HT-29 (cell line): ENCODE data around the gene SCNN1B. TPM values are rescaled to one million over a fixed set of nuclear protein-coding genes. Genes with fewer than 3 reads are reported as not detected.

Experiments used
- DNase-seq: peaks from one replicate; pipeline ENCODE4 v3.0.0-alpha.2; 2015; ENCODE audit warnings: low spot score
- total RNA-seq: library from RNA; depleted of rRNA; stranded (reverse); fragments of >200 nt; shearing (Covaris generic); gene quantifications from 2 replicates; pipeline ENCODE4 v1.2.3, GENCODE V29; 2014; rRNA removed

SCNN1B gene
- total RNA-seq, 1 experiment from 2014 or later = not detected

DNA sequence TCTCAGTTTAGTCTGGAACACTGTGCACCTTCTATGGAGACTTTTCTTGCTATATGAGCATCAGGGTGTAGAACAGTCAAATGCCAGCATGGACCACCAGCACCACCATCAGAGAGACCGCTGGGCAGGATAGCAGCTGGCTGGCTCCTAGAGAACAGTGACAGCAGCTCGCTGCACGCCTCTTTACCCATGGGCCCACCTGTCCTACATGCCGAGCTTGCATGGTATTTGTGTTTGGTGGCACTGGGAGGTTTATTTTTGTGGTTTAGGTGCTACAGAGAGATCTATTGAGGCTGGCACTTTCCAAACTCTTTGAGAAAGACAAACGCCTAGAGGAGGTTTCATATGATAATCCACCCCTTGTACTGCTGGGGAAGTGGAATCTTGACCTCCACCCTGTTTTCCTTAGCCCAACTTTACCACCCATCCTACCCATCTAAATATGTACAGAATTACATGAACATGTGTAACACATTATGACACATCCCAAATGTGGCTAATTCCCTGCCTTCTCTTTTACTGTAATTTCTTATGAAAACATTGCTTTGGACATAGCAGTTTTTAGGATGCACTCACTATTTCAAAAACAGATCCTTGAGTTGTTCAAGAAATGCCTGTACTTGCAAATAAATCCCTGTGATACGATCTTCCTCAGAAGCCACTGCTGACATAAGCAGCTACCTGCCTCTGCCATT is 104.6 kb downstream of the SCNN1B start:
- DNase-seq = no peak

DNA sequence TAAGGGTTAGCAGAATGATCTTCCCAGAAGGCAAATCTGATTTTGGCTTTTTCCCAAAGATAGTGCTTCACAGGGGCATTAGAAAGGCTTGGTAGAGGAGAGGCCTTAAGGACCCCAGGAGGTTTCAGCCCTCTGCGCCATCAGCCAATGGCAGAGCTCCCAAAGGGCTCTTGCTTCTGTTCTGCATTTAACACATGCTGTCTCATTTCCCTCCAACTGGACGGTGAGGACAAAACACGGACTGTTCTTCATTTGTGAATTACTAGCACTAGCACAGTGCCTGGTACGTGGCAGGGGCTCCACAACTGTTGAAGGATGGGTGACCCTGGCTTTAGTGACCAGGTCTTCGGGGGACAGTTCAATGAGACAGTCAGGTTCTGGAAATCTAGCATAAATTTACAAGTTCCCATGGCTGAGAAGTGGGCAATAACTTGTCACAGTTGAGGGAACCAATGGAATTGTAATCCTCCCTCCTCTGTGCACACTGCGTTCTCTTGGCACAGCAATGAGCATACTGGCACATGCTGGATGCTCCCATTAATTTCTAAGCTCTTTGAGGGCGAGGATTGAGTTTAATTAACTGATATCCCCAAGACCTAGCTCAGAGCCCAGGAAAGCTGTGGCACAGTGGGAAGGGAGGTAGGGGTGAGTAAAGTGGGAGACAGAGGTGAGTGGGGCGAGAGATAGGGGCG is 105.5 kb downstream of the SCNN1B start:
- no peak for DNase-seq

DNA sequence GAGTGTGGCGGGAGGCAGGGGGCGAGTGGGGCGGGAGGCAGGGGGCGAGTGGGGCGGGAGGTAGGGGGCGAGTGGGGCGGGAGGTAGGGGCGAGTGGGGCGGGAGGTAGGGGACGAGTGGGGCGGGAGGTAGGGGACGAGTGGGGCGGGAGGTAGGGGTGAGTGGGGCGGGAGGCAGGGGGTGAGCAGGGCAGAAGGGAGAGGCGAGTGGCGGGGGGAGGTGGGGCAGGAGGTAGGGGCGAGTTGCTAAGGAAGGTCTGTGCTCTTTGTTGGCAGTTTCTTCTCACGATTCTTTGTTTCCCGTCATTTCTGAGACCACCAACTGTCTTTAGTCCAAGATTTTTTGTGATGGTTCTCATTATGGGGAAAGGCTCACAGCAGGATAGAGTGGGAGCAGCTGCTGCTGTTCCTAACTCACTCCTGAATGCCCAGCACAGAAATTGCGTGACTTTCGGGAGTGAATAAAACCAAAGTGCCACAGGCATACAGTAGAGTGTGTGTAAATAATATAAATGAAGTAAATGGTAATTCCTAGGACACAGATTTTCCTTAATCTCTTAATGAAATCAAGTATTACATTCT is 106.2 kb downstream of the SCNN1B start:
- no peak for DNase-seq

DNA sequence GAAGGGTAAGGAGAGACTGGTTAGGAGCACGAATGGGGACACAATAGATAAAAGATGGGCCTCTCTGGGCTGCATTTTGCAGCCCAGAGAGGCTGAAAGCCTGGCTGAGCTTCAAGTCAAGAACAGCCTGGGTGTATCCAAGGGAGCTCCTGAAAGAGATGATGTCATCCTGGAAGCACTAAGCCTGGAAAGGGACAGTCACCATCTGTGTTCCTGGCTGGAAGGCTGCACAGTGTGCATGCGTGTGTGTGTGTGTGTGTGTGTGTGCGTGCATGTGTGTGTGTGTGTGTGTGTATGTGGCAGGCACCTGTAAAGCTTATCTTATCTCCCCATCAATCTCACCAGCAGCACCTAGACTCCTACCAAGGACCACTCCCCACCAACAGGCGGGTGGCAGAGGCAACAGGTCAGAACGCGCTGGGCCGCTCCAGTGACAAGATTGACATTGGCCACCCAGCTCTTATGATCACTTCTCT is 106.8 kb downstream of the SCNN1B start:
- no peak for DNase-seq

DNA sequence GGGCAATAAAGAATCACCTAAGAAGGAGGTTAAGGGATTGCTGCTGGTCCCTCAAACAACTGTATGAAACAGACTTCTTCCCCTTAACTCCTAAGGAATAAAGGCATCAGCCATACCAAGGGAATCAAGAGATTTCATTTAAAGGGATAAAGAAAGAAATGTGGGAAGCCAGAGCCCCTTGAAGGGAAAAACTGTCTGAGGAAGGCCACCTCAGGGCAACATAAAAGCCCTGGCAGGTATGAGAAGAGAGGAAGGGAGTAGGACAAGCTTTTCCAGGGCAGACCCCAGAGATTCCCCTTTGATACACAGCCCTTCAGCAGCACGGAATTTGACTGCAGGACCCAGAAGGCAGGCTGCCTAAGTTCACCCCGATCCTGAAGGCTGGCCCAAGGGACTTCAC is 107.4 kb downstream of the SCNN1B start:
- DNase-seq = no peak

DNA sequence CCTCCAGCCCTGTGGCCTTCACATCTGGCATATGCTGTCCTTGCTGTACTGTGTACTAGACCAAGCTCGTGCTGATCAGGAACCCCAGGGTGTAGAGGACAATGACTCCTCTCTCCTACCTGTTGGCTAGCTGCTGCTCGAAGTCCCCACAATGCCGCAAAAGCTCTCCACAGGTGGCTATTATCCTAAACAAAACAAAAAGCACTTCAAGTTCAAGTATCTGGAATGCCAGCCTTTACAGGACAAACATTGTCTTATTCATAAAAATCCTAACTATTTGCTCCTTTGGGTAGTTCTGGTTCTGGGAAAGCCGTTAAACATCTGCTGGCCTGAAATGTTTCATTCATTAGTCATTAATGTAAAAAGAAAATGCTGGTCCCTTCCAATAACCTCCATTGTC is 108.1 kb downstream of the SCNN1B start:
- no peak for DNase-seq

DNA sequence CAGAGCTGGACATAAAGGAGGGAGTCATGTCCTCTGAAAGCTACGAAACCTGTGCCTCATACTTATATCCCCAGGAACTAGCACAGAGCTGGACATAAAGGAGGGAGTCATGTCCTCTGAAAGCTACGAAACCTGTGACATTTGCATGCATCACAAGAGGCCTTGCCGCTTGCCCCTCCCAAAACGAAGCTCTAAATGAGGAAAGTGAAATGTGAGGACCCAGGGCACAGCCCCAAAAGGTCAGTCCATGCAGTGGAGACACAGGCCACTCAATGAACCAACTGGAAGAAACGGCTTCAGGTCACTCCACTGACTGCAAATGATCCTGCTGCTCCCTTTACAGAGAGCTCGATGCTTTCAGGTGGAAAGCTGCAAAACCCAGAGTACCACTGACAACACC is 112.6 kb downstream of the SCNN1B start:
- no peak for DNase-seq

DNA sequence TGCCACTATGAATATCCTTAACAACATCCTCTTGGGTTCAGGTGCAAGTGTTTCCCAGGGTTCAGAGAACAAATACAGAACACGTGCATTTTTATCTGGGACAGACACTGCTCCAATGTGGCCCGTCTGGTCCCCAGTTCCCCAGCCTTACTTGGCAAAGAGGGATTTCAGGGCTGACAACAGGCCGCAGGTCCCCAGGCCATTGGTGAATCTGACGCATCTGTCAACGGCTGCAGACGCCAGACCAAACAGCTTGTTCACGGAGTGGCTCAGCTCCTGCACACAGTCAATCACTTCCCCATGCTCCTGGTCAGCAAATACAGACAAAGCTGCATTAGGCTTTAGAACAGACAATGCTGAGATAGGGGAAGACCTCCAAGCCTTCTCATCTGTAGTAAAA is 114.7 kb downstream of the SCNN1B start:
- no peak for DNase-seq

DNA sequence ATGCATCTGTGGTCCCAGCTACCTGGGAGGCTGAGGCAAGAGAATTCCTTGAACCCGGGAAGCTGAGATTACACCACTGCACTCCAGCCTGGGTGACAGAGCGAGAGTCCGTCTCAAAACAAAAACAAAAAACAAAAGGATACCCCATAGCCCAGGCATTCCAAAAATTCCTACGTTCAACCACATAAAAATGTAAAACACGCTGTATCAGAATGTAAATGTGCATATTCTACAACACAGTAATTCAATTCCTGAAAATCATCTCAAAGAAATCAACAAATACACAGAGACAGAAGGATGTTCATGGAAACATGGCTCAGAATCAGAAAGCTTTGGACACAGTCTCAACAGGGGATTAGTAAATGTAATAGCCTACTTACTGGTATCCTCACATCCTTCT is 117.9 kb downstream of the SCNN1B start:
- DNase-seq = no peak

DNA sequence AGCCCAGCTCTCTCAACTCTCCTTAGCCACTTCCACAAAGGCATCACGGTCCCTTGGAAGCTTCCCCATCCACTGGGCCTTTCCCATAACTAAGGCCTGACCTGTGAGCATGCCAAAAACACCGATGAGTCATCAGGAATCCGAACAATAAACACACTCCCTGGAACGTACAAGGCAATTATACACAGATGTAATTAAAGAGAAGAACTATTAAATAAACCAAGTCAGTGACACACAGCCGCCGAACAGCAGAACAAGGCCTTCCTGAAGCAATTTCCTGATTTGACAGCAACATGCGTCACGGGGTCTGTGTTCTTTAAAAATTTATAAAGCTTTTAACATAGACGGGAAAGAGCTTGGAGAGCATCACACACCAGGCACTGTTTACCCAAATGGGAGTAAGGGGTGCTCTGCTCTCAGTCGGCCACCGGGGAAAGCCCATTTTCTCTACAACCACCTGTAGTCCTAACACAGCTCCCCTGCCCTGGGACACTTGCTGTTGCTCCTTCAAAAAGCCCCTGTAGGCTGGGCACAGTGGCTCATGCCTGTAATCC is 121.5 kb downstream of the SCNN1B start:
- DNase-seq = peak; percentile 92

DNA sequence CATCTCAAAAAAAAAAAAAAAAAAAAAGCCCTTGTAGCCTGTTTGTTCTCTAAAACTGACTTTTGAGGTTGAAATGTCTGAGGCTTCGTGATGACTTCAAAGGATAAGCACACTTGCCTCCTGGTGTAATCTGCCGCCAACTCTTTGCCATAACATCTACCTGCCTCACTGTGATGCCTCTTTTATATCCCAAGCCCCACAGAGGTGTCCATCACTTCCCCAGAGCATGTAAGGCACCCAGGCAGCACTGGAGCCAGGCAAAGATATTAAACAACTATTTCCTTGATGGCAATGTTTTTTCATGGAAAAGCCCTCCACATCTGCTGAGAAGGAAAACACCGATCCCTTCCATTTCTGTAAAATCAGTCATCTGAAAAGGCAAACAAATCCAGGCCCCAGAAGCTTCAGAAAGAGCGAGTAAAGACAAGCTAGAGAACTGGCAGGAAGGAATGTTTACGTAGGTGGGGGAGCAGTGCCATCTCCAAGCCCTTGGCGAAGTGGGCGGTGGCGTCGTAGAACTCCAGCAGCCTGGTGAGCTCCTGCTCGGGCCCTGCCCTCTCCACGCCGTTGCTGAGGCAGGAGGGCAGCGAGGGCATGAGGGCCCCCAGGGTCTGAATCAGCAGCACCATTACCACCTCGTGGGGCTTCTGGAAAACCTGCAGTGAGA is 122.3 kb downstream of the SCNN1B start:
- DNase-seq = peak; percentile 53

DNA sequence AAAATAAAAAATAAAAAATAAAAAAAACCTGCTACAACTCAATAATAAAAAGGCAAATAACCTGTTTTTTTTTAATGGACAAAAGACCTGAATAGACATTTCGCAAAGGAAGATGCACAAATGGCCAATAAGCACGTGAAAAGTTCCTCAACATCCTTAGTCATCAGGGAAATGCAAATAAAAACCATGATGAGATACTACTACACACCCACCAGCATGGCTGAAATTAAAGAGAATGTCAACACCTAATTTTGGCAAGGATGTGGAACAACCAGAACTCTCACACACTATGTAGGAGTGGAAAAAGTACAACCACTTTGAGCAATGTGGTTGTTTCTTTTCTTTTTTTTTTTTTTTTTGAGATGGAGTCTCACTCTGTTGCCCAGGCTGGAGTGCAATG is 126.2 kb downstream of the SCNN1B start:
- no peak for DNase-seq

Other genes starting within 250 kb of the SCNN1B start
- 7.7 and 8.5 TPM in 2 replicates for gene USP31, start 152.8 kb upstream of the SCNN1B start, total RNA-seq
- not detected in 2 replicates for gene SCNN1G, start 119.6 kb upstream of the SCNN1B start, total RNA-seq
- gene COG7, start 150.9 kb downstream of the SCNN1B start, total RNA-seq = 17.5 and 18.3 TPM in 2 replicates
- 25.9 and 45.9 TPM in 2 replicates for gene GGA2, start 208.2 kb downstream of the SCNN1B start, total RNA-seq